ENCODE data around the gene TATDN2.

The TATDN2 gene

GRCh38 chr3:10308678-10309077 is 60.4 kb downstream of the TATDN2 start:
- ATAC-seq (ENCODE audit: insufficient read depth, low read depth) (no peak), DNase-seq (no peak)
- Histone ChIP-seq H3K36me3 (ENCODE audit: insufficient read depth, low read length) (peaks cover 89% of the 10 kb centered on the region), H3K9ac (ENCODE audit: low read depth, low read length) (no peak overlapping the region), H3K27ac (ENCODE audit: low read length) (no peak overlapping the region), H3K4me1 (ENCODE audit: insufficient read depth, low read length) (no peaks in the 10 kb centered on the region), H3K4me3 (ENCODE audit: low read depth in 1 of 2, low read length in 2 of 2) (no peak overlapping the region), H3K4me2 (ENCODE audit: insufficient read depth, low read length) (no peak overlapping the region), H3K27me3 (ENCODE audit: insufficient read depth, low read length, poor library complexity) (no peaks in the 10 kb centered on the region), H2AFZ (ENCODE audit: low read depth, low read length) (no peak overlapping the region), H3K79me2 (ENCODE audit: insufficient read depth, low read length) (no peaks in the 10 kb centered on the region), H4K20me1 (ENCODE audit: insufficient read depth, low read length) (peaks cover 7% of the 10 kb centered on the region; the same call in 1 of the 2 replicates), H3K9me3 (ENCODE audit: insufficient read depth, low read length, severe bottlenecking) (no peaks in the 10 kb centered on the region)
- no peak for TF ChIP-seq EZH2 (IDR thresholded peaks at IDR 0.05; ENCODE audit: borderline replicate concordance, low read depth, low read length, severe bottlenecking)
- TF ChIP-seq, protein P1, sequence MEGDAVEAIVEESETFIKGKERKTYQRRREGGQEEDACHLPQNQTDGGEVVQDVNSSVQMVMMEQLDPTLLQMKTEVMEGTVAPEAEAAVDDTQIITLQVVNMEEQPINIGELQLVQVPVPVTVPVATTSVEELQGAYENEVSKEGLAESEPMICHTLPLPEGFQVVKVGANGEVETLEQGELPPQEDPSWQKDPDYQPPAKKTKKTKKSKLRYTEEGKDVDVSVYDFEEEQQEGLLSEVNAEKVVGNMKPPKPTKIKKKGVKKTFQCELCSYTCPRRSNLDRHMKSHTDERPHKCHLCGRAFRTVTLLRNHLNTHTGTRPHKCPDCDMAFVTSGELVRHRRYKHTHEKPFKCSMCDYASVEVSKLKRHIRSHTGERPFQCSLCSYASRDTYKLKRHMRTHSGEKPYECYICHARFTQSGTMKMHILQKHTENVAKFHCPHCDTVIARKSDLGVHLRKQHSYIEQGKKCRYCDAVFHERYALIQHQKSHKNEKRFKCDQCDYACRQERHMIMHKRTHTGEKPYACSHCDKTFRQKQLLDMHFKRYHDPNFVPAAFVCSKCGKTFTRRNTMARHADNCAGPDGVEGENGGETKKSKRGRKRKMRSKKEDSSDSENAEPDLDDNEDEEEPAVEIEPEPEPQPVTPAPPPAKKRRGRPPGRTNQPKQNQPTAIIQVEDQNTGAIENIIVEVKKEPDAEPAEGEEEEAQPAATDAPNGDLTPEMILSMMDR (IDR thresholded peaks at IDR 0.05; ENCODE audit: borderline replicate concordance, extremely low read depth, low read length, poor library complexity, severe bottlenecking): no peak

- H3K4me1 ChIP-seq (ENCODE audit: insufficient read depth, low read length): no peaks in the 10 kb centered on the region
- peaks cover 87% of the 10 kb centered on the region for H3K36me3 ChIP-seq (ENCODE audit: insufficient read depth, low read length)
- no peak overlapping the region for H3K4me2 ChIP-seq (ENCODE audit: insufficient read depth, low read length)
- TF ChIP-seq EZH2 (IDR thresholded peaks at IDR 0.05; ENCODE audit: borderline replicate concordance, low read depth, low read length, severe bottlenecking): no peak
- TF ChIP-seq, protein P1 (IDR thresholded peaks at IDR 0.05; ENCODE audit: borderline replicate concordance, extremely low read depth, low read length, poor library complexity, severe bottlenecking): no peak
- no peak overlapping the region for H2AFZ ChIP-seq (ENCODE audit: low read depth, low read length)
- ATAC-seq (ENCODE audit: insufficient read depth, low read depth): no peak
- DNase-seq: no peak
- H3K27ac ChIP-seq (ENCODE audit: low read length): no peak overlapping the region
- H4K20me1 ChIP-seq (ENCODE audit: insufficient read depth, low read length): peaks cover 4% of the 10 kb centered on the region; the same call in 1 of the 2 replicates
- no peak overlapping the region for H3K4me3 ChIP-seq (ENCODE audit: low read depth in 1 of 2, low read length in 2 of 2)
- no peaks in the 10 kb centered on the region for H3K79me2 ChIP-seq (ENCODE audit: insufficient read depth, low read length)
- H3K9ac ChIP-seq (ENCODE audit: low read depth, low read length): no peak overlapping the region
- H3K9me3 ChIP-seq (ENCODE audit: insufficient read depth, low read length, severe bottlenecking): no peaks in the 10 kb centered on the region
- H3K27me3 ChIP-seq (ENCODE audit: insufficient read depth, low read length, poor library complexity): no peaks in the 10 kb centered on the region
Measured at GRCh38 chr3:10309736-10310135, 61.5 kb downstream of the TATDN2 start.

DNA sequence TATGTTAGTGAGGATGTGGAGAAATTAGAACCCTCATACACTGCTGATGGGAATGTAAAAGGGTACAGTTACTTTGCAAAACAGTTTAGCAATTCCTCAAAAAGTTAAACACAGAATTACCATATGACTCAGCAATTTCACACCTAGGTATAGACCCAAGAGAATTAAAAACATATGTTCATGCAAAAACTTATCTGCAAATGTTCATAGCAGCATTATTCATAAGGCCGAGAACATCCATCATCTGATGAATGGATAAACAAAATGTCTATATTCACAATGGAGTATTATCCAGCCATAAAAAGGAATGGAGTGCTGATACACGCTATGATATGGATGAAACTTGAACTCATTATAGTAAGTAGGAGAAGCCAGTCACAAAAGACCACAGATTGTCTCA is 62.3 kb downstream of the TATDN2 start:
- H4K20me1 ChIP-seq (ENCODE audit: insufficient read depth, low read length): peaks cover 2% of the 10 kb centered on the region; the same call in 1 of the 2 replicates
- DNase-seq (no peak), ATAC-seq (ENCODE audit: insufficient read depth, low read depth) (no peak)
- no peak overlapping the region for H3K27ac ChIP-seq (ENCODE audit: low read length)
- H3K9me3 ChIP-seq (ENCODE audit: insufficient read depth, low read length, severe bottlenecking): no peaks in the 10 kb centered on the region
- TF ChIP-seq, protein P1 (IDR thresholded peaks at IDR 0.05; ENCODE audit: borderline replicate concordance, extremely low read depth, low read length, poor library complexity, severe bottlenecking): no peak
- TF ChIP-seq EZH2 (IDR thresholded peaks at IDR 0.05; ENCODE audit: borderline replicate concordance, low read depth, low read length, severe bottlenecking): no peak
- H3K27me3 ChIP-seq (ENCODE audit: insufficient read depth, low read length, poor library complexity): no peaks in the 10 kb centered on the region
- H3K4me3 ChIP-seq (ENCODE audit: low read depth in 1 of 2, low read length in 2 of 2): no peak overlapping the region
- H3K79me2 ChIP-seq (ENCODE audit: insufficient read depth, low read length): no peaks in the 10 kb centered on the region
- no peaks in the 10 kb centered on the region for H3K4me1 ChIP-seq (ENCODE audit: insufficient read depth, low read length)
- no peak overlapping the region for H3K9ac ChIP-seq (ENCODE audit: low read depth, low read length)
- no peak overlapping the region for H2AFZ ChIP-seq (ENCODE audit: low read depth, low read length)
- peaks cover 86% of the 10 kb centered on the region for H3K36me3 ChIP-seq (ENCODE audit: insufficient read depth, low read length)
- H3K4me2 ChIP-seq (ENCODE audit: insufficient read depth, low read length): no peak overlapping the region

DNA sequence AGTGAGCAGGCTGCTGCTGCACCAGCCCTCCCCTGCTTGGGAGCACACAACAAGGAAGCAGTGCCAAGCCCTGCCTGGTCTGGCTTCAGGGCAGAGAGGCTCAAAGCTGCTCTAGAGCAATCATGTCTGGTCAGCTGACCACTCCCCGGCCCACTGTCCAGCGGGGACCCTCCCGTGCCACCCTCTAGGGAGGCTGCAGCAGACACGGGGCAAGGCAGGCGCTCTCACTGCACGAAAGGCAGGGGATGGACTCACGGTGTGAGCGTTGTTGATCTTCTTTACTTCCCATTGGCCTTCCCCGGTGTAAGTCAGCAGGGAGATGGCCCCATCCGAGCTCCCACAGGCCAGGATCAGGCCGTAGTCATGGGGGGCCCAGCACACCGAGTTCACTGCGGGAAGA is 63.5 kb downstream of the TATDN2 start:
- Histone ChIP-seq H3K9ac (ENCODE audit: low read depth, low read length) (no peak overlapping the region), H4K20me1 (ENCODE audit: insufficient read depth, low read length) (peaks cover 2% of the 10 kb centered on the region; the same call in 1 of the 2 replicates), H3K27ac (ENCODE audit: low read length) (no peak overlapping the region), H3K4me1 (ENCODE audit: insufficient read depth, low read length) (no peaks in the 10 kb centered on the region), H3K9me3 (ENCODE audit: insufficient read depth, low read length, severe bottlenecking) (no peaks in the 10 kb centered on the region), H3K4me2 (ENCODE audit: insufficient read depth, low read length) (no peak overlapping the region), H3K36me3 (ENCODE audit: insufficient read depth, low read length) (peaks cover 89% of the 10 kb centered on the region), H3K79me2 (ENCODE audit: insufficient read depth, low read length) (no peaks in the 10 kb centered on the region; the same call in 1 of the 2 replicates), H3K27me3 (ENCODE audit: insufficient read depth, low read length, poor library complexity) (no peaks in the 10 kb centered on the region), H2AFZ (ENCODE audit: low read depth, low read length) (no peak overlapping the region), H3K4me3 (ENCODE audit: low read depth in 1 of 2, low read length in 2 of 2) (no peak overlapping the region)
- ATAC-seq (ENCODE audit: insufficient read depth, low read depth): 0 out of 3 replicates have a peak, but pooled peaks have one; percentile 5
- DNase-seq: no peak
- TF ChIP-seq, protein P1 (IDR thresholded peaks at IDR 0.05; ENCODE audit: borderline replicate concordance, extremely low read depth, low read length, poor library complexity, severe bottlenecking): no peak
- TF ChIP-seq EZH2 (IDR thresholded peaks at IDR 0.05; ENCODE audit: borderline replicate concordance, low read depth, low read length, severe bottlenecking): no peak
